Activated CD4-positive, alpha-beta T cell treated with anti-CD3 and anti-CD28 coated beads, Interleukin-10, Interleukin-2, amounts not matched to agents 100 ng/mL and 50 ng/mL, durations not matched to agents 16 hours and 8 hours (primary cell): ENCODE results near the gene SLC6A17.
A peak's percentile ranks its signal among the peaks of the same experiment; 100 is the strongest.

ENCODE experiments used
- DNase-seq: peaks from one replicate; pipeline ENCODE4 v3.0.0-alpha.2; 2020

SLC6A17 gene

DNA sequence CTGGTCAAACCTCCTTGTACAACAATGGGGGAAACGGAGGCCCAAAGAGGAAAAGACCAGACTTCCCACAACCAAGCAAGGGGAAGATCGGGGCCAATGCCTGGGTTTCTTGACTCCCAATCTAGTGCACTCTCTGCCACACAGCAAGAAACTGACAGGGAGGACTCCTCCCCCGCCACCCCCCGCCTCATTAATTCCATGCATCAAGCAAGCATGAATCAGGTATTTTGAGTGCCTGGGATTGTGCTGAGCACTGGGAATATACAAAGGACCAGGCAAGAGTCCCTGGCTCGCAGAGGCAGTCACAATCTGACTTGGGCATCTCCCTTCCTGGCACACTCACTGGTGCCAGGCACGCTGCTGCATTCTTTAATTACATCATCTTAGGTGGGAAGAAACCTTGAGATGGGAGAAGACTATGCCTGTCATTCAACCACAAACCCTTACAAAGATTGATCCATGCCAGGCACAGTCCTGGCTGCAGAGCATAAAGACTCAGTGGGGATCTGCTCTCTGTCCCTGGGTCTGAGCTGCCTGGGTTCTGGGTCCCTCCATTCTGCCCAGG lies 55.4 kb downstream of the SLC6A17 start:
- DNase-seq: no peak

DNA sequence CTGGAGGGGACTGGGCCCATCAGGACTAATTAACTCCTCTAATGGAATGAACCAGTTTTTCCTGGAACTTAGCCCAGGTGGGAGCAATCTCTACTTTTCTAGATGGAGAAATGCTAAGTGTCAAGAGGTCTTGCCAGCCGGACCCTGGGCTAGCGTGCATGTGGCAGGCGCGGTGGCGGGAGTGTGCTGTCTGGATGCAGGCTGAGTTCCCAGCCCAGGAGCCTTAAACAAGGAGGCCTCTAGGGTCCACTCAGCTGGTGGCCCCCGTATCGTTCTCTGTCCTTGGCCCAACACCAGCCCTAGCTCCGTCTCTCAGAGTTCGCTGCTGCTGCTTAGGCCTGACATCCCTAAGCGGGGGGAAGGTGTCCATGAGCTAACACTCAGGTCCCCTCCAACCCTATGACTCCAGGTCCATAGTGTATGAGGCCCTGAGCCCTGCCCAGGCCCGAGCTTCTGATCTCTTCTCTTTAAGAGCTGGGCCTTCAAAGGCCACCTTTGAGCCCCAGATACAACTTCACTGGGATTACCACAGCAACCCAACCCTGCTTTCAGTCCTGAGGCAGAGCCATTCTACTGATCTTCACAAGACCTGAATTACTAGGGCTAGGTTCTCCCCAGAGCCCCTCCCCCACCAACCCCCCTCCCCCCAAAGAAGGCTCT lies 56.1 kb downstream of the SLC6A17 start:
- DNase-seq: no peak

DNA sequence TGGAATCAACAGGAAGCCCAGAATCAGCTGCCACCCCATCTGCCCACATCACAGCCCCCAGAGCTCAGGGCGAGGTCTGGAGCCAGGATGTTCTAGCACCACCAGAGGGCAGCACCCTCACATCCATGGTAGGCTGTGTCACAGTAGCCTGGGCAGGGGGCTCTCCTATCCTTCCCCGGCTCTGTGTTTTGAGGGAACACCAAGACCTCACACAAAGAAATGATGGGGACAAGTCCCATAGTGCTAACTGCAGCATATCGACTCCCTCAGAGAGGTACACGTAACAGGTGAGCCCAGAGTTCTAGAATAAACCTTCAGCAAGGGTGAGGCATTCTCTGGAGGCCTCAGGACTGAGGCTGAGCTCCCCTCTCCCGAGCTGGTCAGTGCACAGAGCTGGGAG lies 57.5 kb downstream of the SLC6A17 start:
- peak; percentile 77 for DNase-seq

DNA sequence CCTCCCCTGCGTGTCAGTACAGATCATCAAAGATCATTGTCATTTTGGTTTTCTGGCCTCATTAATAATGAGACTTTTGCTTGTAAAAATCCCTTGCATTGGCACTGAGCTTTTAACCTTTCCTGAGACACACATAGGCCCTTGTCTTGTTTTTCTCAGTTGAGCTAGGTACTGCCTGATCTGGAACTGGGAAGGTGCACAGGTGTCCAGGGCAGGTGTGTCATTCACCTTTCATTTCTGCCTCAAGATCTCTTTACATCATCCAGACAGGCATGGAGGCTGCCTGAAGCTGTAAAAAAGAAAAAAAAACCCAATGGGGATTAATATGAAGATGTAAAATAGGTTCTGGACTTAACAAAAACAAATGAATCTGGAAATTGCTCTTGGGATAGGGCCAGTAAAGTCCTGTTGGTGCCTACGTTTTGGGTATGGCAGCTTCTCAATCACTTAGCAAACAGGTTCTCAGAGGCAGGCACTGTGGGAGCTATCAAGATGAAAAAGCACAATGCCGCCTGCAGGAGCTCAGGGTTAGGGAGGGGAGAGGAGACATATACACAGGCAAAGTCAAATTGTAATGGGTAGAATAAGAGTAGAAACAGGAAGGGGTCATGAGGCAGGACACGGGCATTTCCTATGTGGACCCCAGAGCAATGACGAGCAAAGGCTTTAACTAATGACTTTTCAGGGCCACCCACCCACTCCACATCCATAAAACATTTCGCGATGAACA lies 58.8 kb downstream of the SLC6A17 start:
- no peak for DNase-seq

DNA sequence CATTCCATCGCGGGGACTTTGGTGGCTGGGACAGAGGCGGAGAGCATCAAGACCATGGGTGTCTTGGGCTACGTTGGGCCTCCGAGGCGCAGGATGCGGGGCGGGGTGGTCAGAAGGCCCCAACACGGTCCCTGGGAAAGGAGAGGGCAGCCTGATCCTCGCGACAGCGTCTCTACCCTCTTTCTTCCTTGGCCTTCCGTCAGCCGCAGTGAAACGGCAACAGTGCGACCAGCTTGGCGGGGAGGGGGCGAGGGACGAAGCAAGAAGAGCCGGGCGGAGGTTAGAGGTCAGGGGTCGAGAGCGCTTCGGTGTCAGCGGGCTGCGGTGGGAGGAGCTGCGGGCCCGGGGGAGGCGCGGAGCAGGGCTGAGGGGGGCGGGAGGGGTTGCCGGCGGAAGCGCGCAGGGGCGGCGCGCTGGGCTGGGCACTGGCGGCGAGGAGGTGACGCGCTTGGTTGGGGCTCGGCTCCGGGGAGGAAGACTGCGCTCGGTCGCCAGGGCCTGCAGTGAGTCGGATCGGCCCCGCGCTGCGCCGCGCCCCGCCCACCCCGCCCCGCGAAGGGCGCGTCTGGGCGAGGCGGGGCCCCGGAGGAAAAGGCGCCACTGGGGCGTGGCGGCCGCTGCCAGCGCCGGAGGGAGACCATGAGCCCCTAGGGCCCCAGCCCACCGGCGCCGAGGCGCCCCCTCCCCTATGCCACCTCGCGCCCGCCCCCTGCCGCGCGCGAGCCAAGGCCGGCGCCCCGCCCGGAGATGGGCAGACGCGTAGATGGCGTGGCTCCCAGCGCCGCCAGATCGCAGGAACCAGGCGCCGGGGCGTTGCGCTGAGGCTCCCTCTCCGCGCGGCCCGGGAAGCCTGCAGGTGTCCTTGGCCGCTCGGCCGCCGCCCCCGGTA lies 59.7 kb downstream of the SLC6A17 start, which contains the start of gene KCNC4:
TSS of gene KCNC4 (plus strand) at position 600 of the 889 bp plus-strand sequence. CDS start 1,186 bp downstream, outside the sequence.
- peak; percentile 95 for DNase-seq

DNA sequence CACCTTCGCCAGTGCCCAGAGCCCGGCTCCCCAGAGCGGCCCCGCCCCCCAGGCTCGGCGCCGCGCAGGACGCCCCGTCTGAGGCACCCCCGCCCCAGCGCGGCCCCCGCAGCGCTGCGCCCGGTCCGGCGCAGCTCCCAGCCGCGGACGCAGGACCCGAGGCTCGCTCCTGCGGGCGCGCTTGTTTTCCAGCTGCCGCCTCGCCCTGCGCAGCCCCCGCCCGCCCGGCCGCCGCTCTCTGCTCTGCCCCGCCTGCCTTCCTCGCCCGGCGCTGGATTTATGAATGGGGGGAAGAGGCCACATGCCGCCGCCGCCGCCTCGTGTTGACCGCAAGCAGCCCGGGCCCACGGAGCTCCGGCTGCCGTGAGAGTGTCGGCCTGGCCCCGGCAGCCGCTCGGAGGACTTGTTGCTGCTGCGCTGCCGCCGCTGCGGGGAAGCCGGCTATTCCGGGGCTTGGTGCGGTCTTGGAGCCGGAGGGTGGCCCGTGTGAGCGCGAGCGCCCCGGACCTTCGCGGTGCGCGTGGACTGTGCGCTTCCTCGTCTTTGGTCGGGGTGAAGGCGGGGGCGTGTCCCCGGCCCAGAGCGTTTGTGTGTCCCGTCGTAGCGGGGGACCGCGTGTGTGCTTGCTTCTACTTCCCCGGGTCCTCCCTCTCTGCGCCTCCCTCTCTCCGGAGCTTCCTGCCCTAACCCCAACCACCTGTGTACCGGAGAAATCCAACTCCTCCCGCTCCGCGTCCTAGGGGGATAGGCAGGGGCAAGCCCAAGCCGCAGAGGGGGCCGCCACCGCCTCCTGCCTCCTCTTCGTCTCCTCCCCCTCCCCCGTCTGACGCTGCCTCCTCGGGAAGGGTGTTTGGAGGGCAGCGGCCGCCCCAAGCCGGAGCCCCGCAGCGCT lies 60.6 kb downstream of the SLC6A17 start:
- peak; percentile 70 for DNase-seq

DNA sequence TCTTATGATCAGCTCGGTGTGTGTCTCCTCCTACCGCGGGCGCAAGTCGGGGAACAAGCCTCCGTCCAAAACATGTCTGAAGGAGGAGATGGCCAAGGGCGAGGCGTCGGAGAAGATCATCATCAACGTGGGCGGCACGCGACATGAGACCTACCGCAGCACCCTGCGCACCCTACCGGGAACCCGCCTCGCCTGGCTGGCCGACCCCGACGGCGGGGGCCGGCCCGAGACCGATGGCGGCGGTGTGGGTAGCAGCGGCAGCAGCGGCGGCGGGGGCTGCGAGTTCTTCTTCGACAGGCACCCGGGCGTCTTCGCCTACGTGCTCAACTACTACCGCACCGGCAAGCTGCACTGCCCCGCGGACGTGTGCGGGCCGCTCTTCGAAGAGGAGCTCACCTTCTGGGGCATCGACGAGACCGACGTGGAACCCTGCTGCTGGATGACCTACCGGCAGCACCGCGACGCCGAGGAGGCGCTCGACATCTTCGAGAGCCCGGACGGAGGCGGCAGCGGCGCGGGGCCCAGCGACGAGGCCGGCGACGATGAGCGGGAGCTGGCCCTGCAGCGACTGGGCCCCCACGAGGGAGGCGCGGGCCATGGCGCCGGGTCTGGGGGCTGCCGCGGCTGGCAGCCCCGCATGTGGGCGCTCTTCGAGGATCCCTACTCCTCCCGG lies 61.3 kb downstream of the SLC6A17 start:
- no peak for DNase-seq

DNA sequence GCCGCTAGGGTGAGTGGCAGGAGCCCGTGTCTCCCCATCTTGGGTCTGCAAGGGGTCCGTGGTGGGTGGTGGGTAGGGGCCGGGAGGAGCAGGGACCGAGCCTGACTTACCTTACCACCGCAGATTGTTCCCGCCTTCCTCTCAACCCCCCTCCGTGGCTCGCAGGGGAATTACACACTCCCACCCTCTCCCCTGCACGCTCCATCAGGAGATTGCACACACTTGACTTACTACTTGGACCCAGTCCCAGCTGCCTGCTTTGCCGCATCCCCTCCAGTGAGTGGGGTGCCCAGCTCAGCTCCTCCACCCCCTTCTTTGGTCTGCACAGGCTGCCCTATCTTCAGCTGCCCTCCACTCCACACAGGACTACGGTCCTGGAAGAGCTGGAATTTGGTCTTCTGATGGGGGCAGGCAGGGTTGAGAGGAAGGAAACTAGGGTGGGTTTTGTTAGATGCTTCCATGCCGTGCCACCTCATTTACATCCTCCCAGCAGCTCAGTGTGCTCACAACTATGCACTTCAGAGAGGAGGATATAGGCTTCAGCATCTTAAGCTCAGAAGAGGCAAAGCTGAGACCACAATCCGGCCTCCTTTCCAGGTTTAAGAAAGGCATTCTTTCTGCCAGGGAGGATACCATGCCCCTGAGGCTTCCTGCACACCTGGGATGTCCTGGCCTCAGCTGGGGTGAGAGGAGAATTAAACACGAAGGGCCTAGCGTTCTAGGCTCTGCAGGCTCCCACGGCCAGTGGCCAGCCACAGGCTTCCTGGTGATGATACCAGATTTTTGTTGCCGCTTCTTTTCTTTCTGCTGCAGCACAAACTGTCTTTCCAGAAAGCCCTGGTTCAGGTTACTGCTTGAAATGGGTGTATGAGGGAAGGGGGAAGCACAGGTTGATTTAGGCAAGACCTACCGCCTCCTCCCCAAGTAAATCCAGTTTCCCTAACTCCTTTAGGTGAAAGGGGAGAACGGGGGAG lies 62.2 kb downstream of the SLC6A17 start:
- DNase-seq: no peak

DNA sequence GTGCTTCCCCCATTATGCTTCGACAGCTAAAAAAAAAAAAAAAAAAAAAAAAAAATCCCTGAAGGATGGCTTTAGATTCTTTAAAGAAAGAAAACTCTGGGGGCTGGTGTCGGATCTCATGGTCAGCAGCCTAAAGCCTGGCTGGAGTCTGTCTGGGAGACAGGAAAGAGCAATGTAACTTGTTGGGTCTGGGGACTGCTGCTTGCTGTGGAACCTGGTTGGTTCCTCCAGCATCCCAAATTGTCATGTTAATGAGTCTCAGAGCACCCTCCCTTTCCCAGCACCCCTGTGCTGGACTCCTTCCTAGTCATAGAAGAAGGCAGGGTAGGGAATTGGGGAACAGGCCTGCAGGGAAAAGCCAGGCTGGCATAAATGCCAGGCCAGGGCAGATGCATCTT lies 62.8 kb downstream of the SLC6A17 start:
- no peak for DNase-seq

DNA sequence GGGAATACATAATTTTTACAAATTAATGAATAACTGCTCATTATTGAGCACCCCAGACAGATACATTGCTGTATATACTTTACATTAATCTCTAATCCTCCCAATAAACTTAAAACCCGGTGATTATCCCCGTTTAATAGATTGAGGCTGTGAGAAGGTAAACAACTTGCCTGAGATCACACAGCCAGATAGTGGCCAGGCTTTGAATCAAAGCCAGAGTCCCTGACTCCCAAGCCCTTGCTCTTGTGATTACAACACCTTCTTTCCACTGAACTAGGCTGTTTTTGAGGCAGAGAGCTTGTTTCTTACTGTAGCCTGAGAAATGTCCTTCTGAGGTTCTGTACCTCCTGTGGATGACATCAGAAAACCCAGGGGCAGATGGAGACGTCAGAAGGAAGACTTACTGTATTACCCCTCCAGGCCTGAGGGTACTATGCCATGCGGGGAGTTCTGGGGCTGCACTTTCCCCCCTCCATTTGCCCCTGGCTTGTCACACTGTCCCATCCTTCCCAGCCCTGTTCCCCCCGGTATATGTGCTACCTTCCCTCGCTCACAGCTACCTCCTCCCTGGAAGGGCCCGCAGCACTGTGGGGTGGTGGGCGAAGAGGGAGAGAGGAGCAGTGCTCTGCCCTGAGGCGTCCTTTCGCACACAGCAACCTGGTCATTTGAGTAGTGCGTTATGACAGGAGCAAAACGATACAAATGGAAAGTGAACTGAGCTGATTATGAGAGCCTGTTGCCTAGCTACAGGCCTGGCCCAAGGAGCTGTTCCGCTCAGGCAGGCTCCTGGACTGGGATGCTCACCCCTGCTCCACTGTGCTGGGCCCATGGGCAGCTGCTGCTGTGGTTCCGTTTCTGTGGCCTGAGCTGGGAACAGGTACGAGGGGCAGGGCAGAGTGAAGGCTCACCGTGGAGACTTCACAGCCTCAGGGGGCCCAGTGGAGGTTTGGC lies 64.4 kb downstream of the SLC6A17 start:
- DNase-seq: peak; percentile 61

DNA sequence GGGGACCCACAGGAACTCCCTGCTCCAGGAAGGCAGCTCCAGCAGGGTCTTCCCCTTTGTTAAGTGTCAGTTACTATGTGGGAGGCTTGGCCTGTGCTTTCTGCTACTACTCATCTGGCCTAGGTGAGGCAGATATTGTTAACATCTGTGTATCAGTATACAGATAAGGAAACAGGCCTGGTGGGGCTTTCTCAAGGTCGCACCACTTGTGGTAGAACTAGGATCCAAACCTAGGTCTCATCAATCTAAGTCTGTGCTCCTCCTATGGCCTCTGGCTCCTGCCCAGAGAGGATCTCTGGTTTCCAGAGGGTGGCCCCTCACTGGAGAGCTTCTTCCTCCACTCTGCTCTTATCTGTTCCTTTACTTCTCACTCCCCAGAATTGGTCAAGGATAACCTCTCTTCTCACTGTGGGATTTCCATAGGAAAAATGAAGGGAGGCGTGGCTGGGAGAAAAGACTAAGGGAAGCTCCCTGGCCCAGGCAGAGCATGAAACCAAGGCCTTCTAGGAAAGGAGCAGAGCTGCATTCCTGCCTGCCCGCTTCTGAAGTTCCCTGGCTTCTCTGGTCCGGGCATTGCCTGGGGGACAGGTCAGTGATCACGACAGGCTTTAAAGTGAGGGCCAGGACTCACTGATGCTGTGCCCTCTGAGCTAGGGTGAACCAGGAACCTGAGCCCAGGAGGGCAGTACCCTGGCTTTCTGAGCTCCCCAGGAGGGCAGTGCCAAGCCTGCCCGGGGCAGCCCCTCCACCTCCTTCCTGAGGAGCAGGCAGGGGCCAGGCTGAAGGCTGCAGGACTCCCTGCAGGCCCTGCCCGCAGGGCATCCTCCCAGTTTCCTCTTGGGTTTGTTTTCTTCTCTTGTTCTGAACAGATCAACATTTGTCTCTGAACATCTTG lies 65.6 kb downstream of the SLC6A17 start:
- peak; percentile 24 for DNase-seq

DNA sequence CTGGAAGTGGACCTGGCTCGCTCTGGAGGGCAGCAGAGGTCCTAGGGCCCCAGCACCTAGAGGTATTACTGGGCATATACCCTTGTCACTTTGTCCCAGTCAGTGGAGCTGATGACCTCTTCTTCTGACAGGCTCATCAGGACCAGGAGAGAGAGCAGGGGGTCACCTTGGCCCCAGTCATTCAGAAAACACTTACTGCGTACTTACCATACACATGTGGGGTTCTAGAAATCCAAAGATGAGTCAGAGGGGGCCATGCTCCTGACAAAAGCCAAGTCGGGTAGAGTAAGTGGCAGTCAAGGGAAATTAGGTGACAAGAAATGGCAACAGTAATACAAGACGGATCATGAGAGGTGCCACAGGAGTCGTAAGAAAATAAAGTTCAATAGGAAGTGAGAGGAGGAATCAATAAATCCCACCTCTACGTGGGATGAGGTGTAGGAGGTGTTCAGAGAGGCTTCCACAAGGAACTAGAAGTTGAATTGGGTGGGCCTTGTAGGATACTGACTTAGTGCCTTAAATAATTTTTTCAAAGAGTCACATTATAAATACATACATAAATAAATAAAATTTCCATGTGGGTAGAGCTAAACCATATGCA lies 66.7 kb downstream of the SLC6A17 start:
- DNase-seq: peak; percentile 81

DNA sequence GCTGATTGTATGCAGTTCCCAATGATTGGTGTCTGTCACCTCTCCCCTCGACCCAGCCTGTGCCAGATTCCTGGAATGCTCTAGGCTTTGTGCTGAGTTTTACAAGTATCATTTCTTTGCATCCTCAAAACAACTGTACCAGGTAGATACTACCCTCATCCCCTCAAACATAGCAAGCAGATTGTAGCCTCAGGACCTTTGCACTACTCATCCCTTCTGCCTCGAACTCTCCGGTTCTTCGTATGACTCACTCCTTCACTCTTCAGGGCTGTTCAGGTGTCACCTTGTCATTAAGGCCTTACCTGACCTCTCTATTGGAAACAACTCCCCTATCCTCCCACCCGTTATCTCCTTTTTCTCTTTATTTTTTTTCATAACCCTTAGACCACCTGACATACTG lies 67.8 kb downstream of the SLC6A17 start:
- DNase-seq: no peak

DNA sequence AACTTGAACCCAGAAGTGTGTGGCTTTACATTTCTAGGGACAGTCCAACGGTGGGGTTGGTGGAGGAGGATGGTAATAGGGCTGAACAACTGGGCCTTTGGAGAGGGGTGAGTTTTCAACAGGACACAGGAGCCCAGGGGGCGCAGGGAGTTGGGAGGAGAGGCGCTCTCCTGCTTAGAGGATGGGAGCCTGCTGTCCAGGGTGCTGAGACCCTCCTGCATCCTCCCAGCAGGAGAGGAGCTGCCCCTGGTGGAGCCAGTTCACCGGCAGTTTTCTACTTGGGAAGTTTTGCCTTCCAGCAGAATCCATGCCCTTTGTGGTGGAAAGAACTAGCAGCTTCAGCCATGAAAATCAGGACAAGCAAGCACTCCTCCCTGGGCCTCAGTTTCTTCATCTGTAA lies 68.4 kb downstream of the SLC6A17 start:
- DNase-seq: no peak

DNA sequence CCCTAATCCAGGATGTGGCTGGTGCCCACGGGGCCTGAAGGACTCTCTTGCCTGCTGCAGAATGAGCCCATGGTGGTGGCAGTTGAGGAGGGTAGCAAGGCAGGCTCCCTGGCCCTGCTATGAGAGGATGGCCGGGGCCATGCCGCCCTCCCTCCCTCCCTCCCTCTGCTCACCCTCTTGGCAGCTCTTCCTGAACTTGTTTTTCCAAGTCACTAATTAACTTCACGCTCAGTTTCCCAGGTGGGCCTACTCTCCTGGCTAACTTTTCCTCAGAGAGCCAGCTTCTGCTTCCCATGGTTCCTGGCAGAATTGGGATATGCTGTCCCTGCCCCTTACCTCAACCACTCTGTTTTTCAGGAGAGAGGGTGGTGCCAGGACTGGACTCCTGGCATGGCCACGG lies 70.0 kb downstream of the SLC6A17 start:
- DNase-seq: no peak

DNA sequence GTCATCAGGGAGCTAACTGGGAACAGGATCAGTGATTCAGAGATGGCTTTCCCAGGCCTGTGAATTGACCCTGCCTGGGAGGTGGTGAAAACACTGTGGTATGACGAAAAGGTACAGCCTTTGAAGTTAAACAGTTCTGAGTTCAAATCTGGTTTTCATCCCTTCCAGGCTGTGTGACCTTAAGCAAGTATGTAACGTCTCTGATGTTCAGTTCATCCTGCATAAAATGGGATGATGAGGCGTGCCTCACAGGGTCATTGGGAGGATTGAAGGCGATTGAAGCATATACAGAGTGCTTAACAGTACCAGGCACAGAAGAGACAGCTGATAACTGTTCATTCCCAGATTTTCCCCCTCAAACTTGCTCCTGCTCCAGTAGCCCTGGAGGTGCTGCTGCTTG lies 70.8 kb downstream of the SLC6A17 start:
- no peak for DNase-seq

DNA sequence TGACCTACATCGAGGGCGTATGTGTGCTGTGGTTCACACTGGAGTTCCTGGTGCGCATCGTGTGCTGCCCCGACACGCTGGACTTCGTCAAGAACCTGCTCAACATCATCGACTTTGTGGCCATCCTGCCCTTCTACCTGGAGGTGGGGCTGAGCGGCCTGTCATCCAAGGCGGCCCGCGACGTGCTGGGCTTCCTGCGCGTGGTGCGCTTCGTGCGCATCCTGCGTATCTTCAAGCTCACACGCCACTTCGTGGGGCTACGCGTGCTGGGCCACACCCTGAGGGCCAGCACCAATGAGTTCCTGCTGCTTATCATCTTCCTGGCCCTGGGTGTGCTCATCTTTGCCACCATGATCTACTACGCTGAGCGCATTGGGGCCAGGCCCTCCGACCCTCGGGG lies 72.8 kb downstream of the SLC6A17 start:
- DNase-seq: no peak

DNA sequence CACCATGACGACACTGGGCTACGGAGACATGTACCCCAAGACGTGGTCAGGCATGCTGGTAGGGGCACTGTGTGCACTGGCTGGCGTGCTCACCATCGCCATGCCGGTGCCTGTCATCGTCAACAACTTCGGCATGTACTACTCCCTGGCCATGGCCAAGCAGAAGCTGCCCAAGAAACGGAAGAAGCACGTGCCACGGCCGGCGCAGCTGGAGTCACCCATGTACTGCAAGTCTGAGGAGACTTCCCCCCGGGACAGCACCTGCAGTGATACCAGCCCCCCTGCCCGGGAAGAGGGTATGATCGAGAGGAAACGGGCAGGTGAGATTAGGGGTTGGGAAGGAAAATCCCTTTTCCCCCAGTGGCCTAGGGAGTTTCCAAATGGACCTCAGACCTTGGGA lies 73.3 kb downstream of the SLC6A17 start:
- no peak for DNase-seq
